A549 (cell line): ENCODE data around the gene UACA.

Source experiments
- BHLHE40 ChIP-seq: IDR thresholded peaks from 2 replicates; pipeline ENCODE4 v1.6.1; 2012; ENCODE audit warnings: low read depth, low read length, inconsistent platforms
- CEBPB ChIP-seq, 2 experiments: fragments of >200 bp in 1 of 2; sonication (Bioruptor Twin) in 1 of 2; formaldehyde crosslinking in 1 of 2; IDR thresholded peaks; 2 replicates each; pipeline ENCODE4 v1.6.1; 2012 to 2016
- CTCF ChIP-seq: fragments of >200 bp; sonication (Bioruptor Twin); formaldehyde crosslinking; IDR thresholded peaks from 3 replicates; pipeline ENCODE4 v1.5.1; 2016
- HMGXB4 ChIP-seq: fragments of 250-450 bp; sonication (Bioruptor Pico); IDR thresholded peaks from 2 replicates; pipeline ENCODE4 v1.5.0; 2021; ENCODE audit warnings: mild to moderate bottlenecking, moderate library complexity, borderline replicate concordance
- RAD21 ChIP-seq, 2 experiments: fragments of >200 bp in 1 of 2; sonication (Bioruptor Twin) in 1 of 2; formaldehyde crosslinking in 1 of 2; IDR thresholded peaks in 1 of 2; conservative IDR thresholded peaks in 1 of 2; 2 replicates in 1 of 2; 3 replicates in 1 of 2; pipeline ENCODE4 v1.6.1; 2012 to 2018; ENCODE audit warnings: inconsistent platforms in 1 of 2
- SREBF2 ChIP-seq: fragments of 450-650 bp; IDR thresholded peaks from 2 replicates; pipeline ENCODE4 v1.6.1; 2014; ENCODE audit warnings: mild to moderate bottlenecking, moderate library complexity

GRCh38 chr15:70761931-70762468, 1.4 kb downstream of the UACA start:
- TF ChIP-seq CTCF (no peak), SREBF2 (no peak), BHLHE40 (no peak), HMGXB4 (CRISPR knock-in tag) (no peak), RAD21 (conservative IDR thresholded peaks at IDR 0.05 in 1 of 2, IDR thresholded peaks at IDR 0.05 in 1 of 2) (no peak), CEBPB (IDR thresholded peaks at IDR 0.05) (no peak)
